ENCODE data around the gene PCARE. TPM values are rescaled to one million over a fixed set of nuclear protein-coding genes. Genes with fewer than 3 reads are reported as not detected.

The PCARE gene
- total and polyA plus RNA-seq, 2 of the 8 experiments (the other 6 are each of a cell fraction or from before 2014, with no cell fraction given), result not detected

DNA sequence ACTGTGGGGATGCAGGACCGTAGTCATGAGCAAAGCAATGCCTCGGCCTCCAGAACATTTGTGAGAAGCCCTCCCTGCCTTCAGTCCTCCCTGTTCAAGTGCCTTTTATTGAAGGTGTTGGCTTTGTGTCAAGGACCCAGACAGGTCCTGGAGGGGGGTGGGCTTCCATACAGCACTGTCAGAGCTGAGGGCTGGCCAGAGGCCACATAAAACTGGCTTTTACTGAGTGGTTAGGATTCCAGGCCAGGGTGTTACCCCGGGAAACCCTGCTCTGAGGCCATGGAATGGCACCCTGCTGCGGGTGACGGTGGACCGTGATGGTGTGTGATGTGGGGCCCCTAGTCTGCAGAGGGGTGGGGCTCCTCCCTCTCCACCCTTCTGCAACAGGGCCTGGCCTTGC is 51.6 kb downstream of the PCARE start:
- no peak for FAIRE-seq
- no peak overlapping the region for H2AFZ ChIP-seq (ENCODE audit: low read length)
- H3K18ac ChIP-seq (ENCODE audit: extremely low read depth, low read length), result no peak overlapping the region
- no peak overlapping the region for H3K4me3 ChIP-seq (ENCODE audit: extremely low read depth in 1 of 4, insufficient read depth in 2 of 4, low read depth in 3 of 4, low read length in 4 of 4)
- no peak overlapping the region for H4K91ac ChIP-seq (replicated peaks; ENCODE audit: insufficient read length, low read length)
- peaks cover 0 to 6% (median 3%) of the 10 kb centered on the region in 4 experiments; a peak in 4 of 7 replicates for H3K4me1 ChIP-seq (replicated peaks in 1 of 4; ENCODE audit: control insufficient read depth in 3 of 4, insufficient read depth in 4 of 4, low read length in 3 of 4)
- H3K79me2 ChIP-seq (ENCODE audit: control insufficient read depth in 1 of 2, insufficient read depth in 2 of 2, low read length in 2 of 2), result no peaks in the 10 kb centered on the region
- H2BK120ac ChIP-seq (replicated peaks; ENCODE audit: low read depth, low read length), result no peak overlapping the region
- H4K5ac ChIP-seq (ENCODE audit: insufficient read length, low read depth, low read length), result no peak overlapping the region
- H3K79me1 ChIP-seq (ENCODE audit: low read depth, low read length), result no peaks in the 10 kb centered on the region
- H2BK5ac ChIP-seq (ENCODE audit: low read depth, low read length), result no peak overlapping the region
- H3K9ac ChIP-seq (replicated peaks in 1 of 4; ENCODE audit: extremely low read depth in 1 of 4, low read depth in 3 of 4, low read length in 3 of 4), result no peak overlapping the region
- H4K20me1 ChIP-seq (replicated peaks in 1 of 2; ENCODE audit: control insufficient read depth in 1 of 2, insufficient read depth in 2 of 2, low read length in 2 of 2), result no peaks in the 10 kb centered on the region
- no peaks in the 10 kb centered on the region for H3K36me3 ChIP-seq (ENCODE audit: control insufficient read depth in 2 of 4, insufficient read depth in 4 of 4, low read length in 3 of 4)
- no peak overlapping the region for H3K23ac ChIP-seq (ENCODE audit: insufficient read length)
- H4K8ac ChIP-seq (ENCODE audit: extremely low read depth, insufficient read depth, low read length), result no peak overlapping the region
- H3K4me2 ChIP-seq (ENCODE audit: insufficient read depth in 1 of 2, low read depth in 2 of 2, low read length in 2 of 2), result no peak overlapping the region
- H3K27me3 ChIP-seq (replicated peaks in 1 of 4; ENCODE audit: control insufficient read depth in 3 of 4, extremely low read depth in 1 of 4, insufficient read depth in 3 of 4, low read length in 3 of 4), result no peaks in the 10 kb centered on the region
- no peak overlapping the region for H2BK12ac ChIP-seq (ENCODE audit: low read depth, low read length)
- no peak overlapping the region for H3K27ac ChIP-seq (ENCODE audit: low read depth, low read length)
- no peak overlapping the region for H2AK5ac ChIP-seq (ENCODE audit: low read depth, low read length)
- ChIA-PET CTCF (ENCODE audit: partially characterized antibody) (interaction anchor here (0.6 kb wide), 1 partner anchor 1904 kb away, joined by 3 read pairs; no protein-coding TSS in a partner anchor), POLR2A (ENCODE audit: partially characterized antibody) (no interaction called here)
- DNase-seq (ENCODE audit: low read depth in 1 of 2, low spot score in 2 of 2), result no peak
- H3K9me3 ChIP-seq (ENCODE audit: insufficient read depth in 2 of 2, low read depth in 1 of 2, low read length in 1 of 2), result no peaks in the 10 kb centered on the region
- WGBS, 2 experiments (ENCODE audit: extremely low coverage in 1 of 2, insufficient coverage in 1 of 2, insufficient read length in 1 of 2, insufficient replicate concordance in 2 of 2, low coverage in 1 of 2, low lambda C conversion rate in 2 of 2, missing lambda C conversion rate in 1 of 2), result 89% methylated on average over 5 of the region's 6 CpGs; no CpG with 5 or more reads in 1 of the 2 experiments
- no peak overlapping the region for H3K56ac ChIP-seq (replicated peaks; ENCODE audit: insufficient read length, low read depth, low read length)
- no peak overlapping the region for H2BK20ac ChIP-seq (ENCODE audit: low read length)
- H3K14ac ChIP-seq (ENCODE audit: insufficient read length), result no peak overlapping the region
- H2BK15ac ChIP-seq (ENCODE audit: low read length), result no peak overlapping the region
- no peaks in the 10 kb centered on the region for H3K23me2 ChIP-seq (ENCODE audit: low read depth, low read length)
- no peak overlapping the region for H3K4ac ChIP-seq (replicated peaks; ENCODE audit: insufficient read length, low read depth, low read length)
- no peak for TF ChIP-seq BACH1 (IDR thresholded peaks at IDR 0.05; ENCODE audit: low read length)

Data from H1 (cell line).